Chondrocyte (in vitro differentiated cells): ENCODE results near the gene IL1RAPL1. TPM values are rescaled to one million over a fixed set of nuclear protein-coding genes. Genes with fewer than 3 reads are reported as not detected.

Experiments used
- DNase-seq: peaks from one replicate; pipeline ENCODE4 v3.0.0; 2021; ENCODE audit warnings: mixed read lengths, low spot score
- H3K27ac Mint-ChIP-seq: one replicate; pipeline ENCODE4 v1.8.0; 2021; ENCODE audit warnings: mild to moderate bottlenecking, moderate library complexity, mixed read lengths; ENCODE audit not compliant: unreplicated experiment
- H3K27me3 Mint-ChIP-seq: 2 replicates; pipeline ENCODE4 v1.8.0; 2021; ENCODE audit warnings: low read depth, mixed read lengths
- H3K36me3 Mint-ChIP-seq: 2 replicates; pipeline ENCODE4 v1.8.0; 2021; ENCODE audit warnings: low read depth, mixed read lengths
- H3K4me1 Mint-ChIP-seq: 2 replicates; pipeline ENCODE4 v1.8.0; 2021; ENCODE audit warnings: low read depth, mild to moderate bottlenecking, mixed read lengths
- H3K4me3 Mint-ChIP-seq: one replicate; pipeline ENCODE4 v1.8.0; 2021; ENCODE audit warnings: mild to moderate bottlenecking, moderate library complexity, mixed read lengths; ENCODE audit not compliant: unreplicated experiment
- H3K9me3 Mint-ChIP-seq: 2 replicates; pipeline ENCODE4 v1.8.0; 2021; ENCODE audit warnings: low read depth, mixed read lengths
- total RNA-seq: library from RNA; stranded (reverse); gene quantifications from 3 replicates; pipeline ENCODE4 v1.2.1, GENCODE V29; 2021
- TF ChIP-seq, protein P1 (sequence below): fragments of 200-600 bp; sonication (generic); IDR thresholded peaks from 2 replicates; pipeline ENCODE4 v1.5.0; 2021; ENCODE audit warnings: antibody characterized with exemption, mild to moderate bottlenecking, moderate library complexity

Gene IL1RAPL1
- total RNA-seq, 1 donor from 2014 or later, result not detected

- no peak overlapping the region for H3K27ac Mint-ChIP-seq
- DNase-seq, result no peak
- no peaks in the 10 kb centered on the region for H3K4me1 Mint-ChIP-seq
- H3K4me3 Mint-ChIP-seq, result no peak overlapping the region
- H3K27me3 Mint-ChIP-seq, result no peaks in the 10 kb centered on the region
- TF ChIP-seq, protein P1, sequence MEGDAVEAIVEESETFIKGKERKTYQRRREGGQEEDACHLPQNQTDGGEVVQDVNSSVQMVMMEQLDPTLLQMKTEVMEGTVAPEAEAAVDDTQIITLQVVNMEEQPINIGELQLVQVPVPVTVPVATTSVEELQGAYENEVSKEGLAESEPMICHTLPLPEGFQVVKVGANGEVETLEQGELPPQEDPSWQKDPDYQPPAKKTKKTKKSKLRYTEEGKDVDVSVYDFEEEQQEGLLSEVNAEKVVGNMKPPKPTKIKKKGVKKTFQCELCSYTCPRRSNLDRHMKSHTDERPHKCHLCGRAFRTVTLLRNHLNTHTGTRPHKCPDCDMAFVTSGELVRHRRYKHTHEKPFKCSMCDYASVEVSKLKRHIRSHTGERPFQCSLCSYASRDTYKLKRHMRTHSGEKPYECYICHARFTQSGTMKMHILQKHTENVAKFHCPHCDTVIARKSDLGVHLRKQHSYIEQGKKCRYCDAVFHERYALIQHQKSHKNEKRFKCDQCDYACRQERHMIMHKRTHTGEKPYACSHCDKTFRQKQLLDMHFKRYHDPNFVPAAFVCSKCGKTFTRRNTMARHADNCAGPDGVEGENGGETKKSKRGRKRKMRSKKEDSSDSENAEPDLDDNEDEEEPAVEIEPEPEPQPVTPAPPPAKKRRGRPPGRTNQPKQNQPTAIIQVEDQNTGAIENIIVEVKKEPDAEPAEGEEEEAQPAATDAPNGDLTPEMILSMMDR, result no peak
- no peaks in the 10 kb centered on the region for H3K36me3 Mint-ChIP-seq
- no peaks in the 10 kb centered on the region for H3K9me3 Mint-ChIP-seq
Observed at GRCh38 chrX:28920153-28920943, 333.1 kb downstream of the IL1RAPL1 start.

DNA sequence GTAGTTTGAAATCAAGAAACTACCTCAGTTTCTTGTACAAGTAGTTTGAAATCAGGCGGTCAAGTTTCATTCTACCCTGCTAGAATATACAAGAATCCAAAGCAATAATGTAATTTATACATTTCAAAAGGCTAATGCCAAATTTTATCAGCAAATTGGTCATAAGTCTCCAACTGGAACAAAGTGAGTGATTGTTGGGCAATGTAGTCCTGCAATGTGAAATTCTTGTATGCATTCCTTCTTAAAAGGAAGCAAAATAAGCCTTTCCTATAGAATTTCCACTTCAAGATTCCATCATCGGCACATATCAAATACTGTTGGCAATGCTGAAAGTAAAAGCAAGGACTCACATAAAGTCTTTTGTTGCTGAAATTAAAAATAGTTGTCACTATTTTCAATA is 334.9 kb downstream of the IL1RAPL1 start:
- H3K4me1 Mint-ChIP-seq, result no peaks in the 10 kb centered on the region
- TF ChIP-seq, protein P1, result no peak
- no peak overlapping the region for H3K27ac Mint-ChIP-seq
- H3K9me3 Mint-ChIP-seq, result no peaks in the 10 kb centered on the region
- DNase-seq, result no peak
- no peaks in the 10 kb centered on the region for H3K27me3 Mint-ChIP-seq
- H3K4me3 Mint-ChIP-seq, result no peak overlapping the region
- no peaks in the 10 kb centered on the region for H3K36me3 Mint-ChIP-seq

GRCh38 chrX:28946846-28947245 is 359.6 kb downstream of the IL1RAPL1 start:
- TF ChIP-seq, protein P1, result no peak
- Mint-ChIP-seq H3K9me3 (no peaks in the 10 kb centered on the region), H3K36me3 (no peaks in the 10 kb centered on the region), H3K4me1 (no peaks in the 10 kb centered on the region), H3K27ac (no peak overlapping the region), H3K4me3 (no peak overlapping the region), H3K27me3 (no peaks in the 10 kb centered on the region)
- no peak for DNase-seq

GRCh38 chrX:28960063-28960462 is 372.8 kb downstream of the IL1RAPL1 start:
- TF ChIP-seq, protein P1, result no peak
- Mint-ChIP-seq H3K27me3 (no peaks in the 10 kb centered on the region), H3K9me3 (no peaks in the 10 kb centered on the region), H3K27ac (no peak overlapping the region), H3K36me3 (no peaks in the 10 kb centered on the region), H3K4me3 (no peak overlapping the region), H3K4me1 (no peaks in the 10 kb centered on the region)
- no peak for DNase-seq

- no peaks in the 10 kb centered on the region for H3K27me3 Mint-ChIP-seq
- H3K4me1 Mint-ChIP-seq, result no peaks in the 10 kb centered on the region
- no peaks in the 10 kb centered on the region for H3K36me3 Mint-ChIP-seq
- H3K27ac Mint-ChIP-seq, result no peak overlapping the region
- peaks cover under 1% of the 10 kb centered on the region for H3K9me3 Mint-ChIP-seq
- TF ChIP-seq, protein P1, result no peak
- H3K4me3 Mint-ChIP-seq, result no peak overlapping the region
- DNase-seq, result no peak
Observed at GRCh38 chrX:28966331-28966730, 379.1 kb downstream of the IL1RAPL1 start.
